Right atrium auricular region (tissue), 2 donors: ENCODE results near the gene RSPO3. TPM values are rescaled to one million over a fixed set of nuclear protein-coding genes. Genes with fewer than 3 reads are reported as not detected.

Experiments
- DNase-seq: peaks from one replicate; pipeline ENCODE4 v3.0.0-alpha.2; 2019; ENCODE audit warnings: low spot score
- H3K27ac ChIP-seq, 2 donors: fragments of 200-600 bp; sonication (generic); 1 replicate in 1 of 2; 2 replicates in 1 of 2; pipeline ENCODE4 v1.5.1; 2016 to 2019
- H3K27me3 ChIP-seq, 2 donors: fragments of 200-600 bp; sonication (generic); one replicate each; pipeline versions ENCODE4 v1.5.1 to v1.6.0; 2017 to 2019
- H3K36me3 ChIP-seq: fragments of 200-600 bp; sonication (generic); one replicate; pipeline ENCODE4 v1.5.1; 2016
- H3K4me1 ChIP-seq, 2 donors: fragments of 200-600 bp; sonication (generic); one replicate each; pipeline versions ENCODE4 v1.5.1 to v1.6.0; 2017 to 2019
- H3K4me3 ChIP-seq, 2 donors: fragments of 200-600 bp; sonication (generic); 1 replicate in 1 of 2; 2 replicates in 1 of 2; pipeline ENCODE4 v1.5.1; 2017 to 2019; ENCODE audit warnings: mild to moderate bottlenecking in 1 of 2, moderate library complexity in 1 of 2
- H3K9me3 ChIP-seq, 2 donors: fragments of 200-600 bp; sonication (generic); one replicate each; pipeline ENCODE4 v1.5.1; 2019
- CTCF ChIP-seq, 2 donors: fragments of 200-600 bp; sonication (generic); IDR thresholded peaks; one replicate each; pipeline ENCODE4 v1.5.1; 2019; ENCODE audit warnings: antibody characterized with exemption in 2 of 2
- total RNA-seq, 2 donors: library from RNA; depleted of rRNA; stranded (reverse); fragments of >200 nt; gene quantifications; one replicate each; pipeline ENCODE4 v1.1.0, GENCODE V29; 2016

RSPO3 gene
- total RNA-seq, 2 donors from 2014 or later, result 0.75 TPM; not detected in 1

GRCh38 chr6:127114214-127114760 is 4.2 kb upstream of the RSPO3 start:
- Histone ChIP-seq H3K4me3 (no peak overlapping the region), H3K27ac (no peak overlapping the region), H3K9me3 (no peaks in the 10 kb centered on the region), H3K4me1 (peaks cover 0 to 9% of the 10 kb centered on the region in 2 donors), H3K36me3 (no peaks in the 10 kb centered on the region), H3K27me3 (peaks cover 0 to 3% of the 10 kb centered on the region in 2 donors)
- DNase-seq, result no peak
- TF ChIP-seq CTCF (IDR thresholded peaks at IDR 0.05), result no peak

- Histone ChIP-seq H3K36me3 (no peaks in the 10 kb centered on the region), H3K4me1 (peaks cover 0 to 18% of the 10 kb centered on the region in 2 donors), H3K27ac (no peak overlapping the region), H3K9me3 (no peaks in the 10 kb centered on the region), H3K27me3 (peaks cover 0 to 12% of the 10 kb centered on the region in 2 donors), H3K4me3 (no peak overlapping the region)
- no peak for DNase-seq
- no peak for TF ChIP-seq CTCF (IDR thresholded peaks at IDR 0.05)
Measured at GRCh38 chr6:127115084-127115655, 3.3 kb upstream of the RSPO3 start.

- no peak for DNase-seq
- H3K27me3 ChIP-seq, result peaks cover 3 to 14% of the 10 kb centered on the region in 2 donors
- H3K4me3 ChIP-seq, result no peak overlapping the region
- TF ChIP-seq CTCF (IDR thresholded peaks at IDR 0.05), result no peak
- H3K27ac ChIP-seq, result no peak overlapping the region
- peaks cover 0 to 24% of the 10 kb centered on the region in 2 donors for H3K4me1 ChIP-seq
- no peaks in the 10 kb centered on the region for H3K9me3 ChIP-seq
- no peaks in the 10 kb centered on the region for H3K36me3 ChIP-seq
Measured at GRCh38 chr6:127115746-127116145, 2.7 kb upstream of the RSPO3 start.

GRCh38 chr6:127117979-127118297 is 533 bp upstream of the RSPO3 start:
- Histone ChIP-seq H3K27me3 (peaks cover 6 to 14% of the 10 kb centered on the region in 2 donors), H3K36me3 (no peaks in the 10 kb centered on the region), H3K9me3 (no peaks in the 10 kb centered on the region), H3K4me1 (peaks cover 0 to 30% of the 10 kb centered on the region in 2 donors), H3K27ac (no peak overlapping the region), H3K4me3 (peak overlapping the region; percentile 30 to 50)
- no peak for DNase-seq
- TF ChIP-seq CTCF (IDR thresholded peaks at IDR 0.05), result no peak

- H3K36me3 ChIP-seq, result no peaks in the 10 kb centered on the region
- no peaks in the 10 kb centered on the region for H3K9me3 ChIP-seq
- no peak for DNase-seq
- peak overlapping the region; percentile 30 to 50 for H3K4me3 ChIP-seq
- H3K4me1 ChIP-seq, result peaks cover 0 to 30% of the 10 kb centered on the region in 2 donors
- TF ChIP-seq CTCF (IDR thresholded peaks at IDR 0.05), result no peak
- H3K27me3 ChIP-seq, result peaks cover 6 to 14% of the 10 kb centered on the region in 2 donors
- no peak overlapping the region for H3K27ac ChIP-seq
Measured at GRCh38 chr6:127119102-127120022, 891 bp downstream of the RSPO3 start.
